ENCODE measurements around the gene TMEM43.

GRCh38 chr3:14118400-14119381, 6.2 kb upstream of the TMEM43 start:
- TF ChIP-seq EZH2phosphoT487 (IDR thresholded peaks at IDR 0.05; ENCODE audit: borderline replicate concordance, low read length), result no peak
- TF ChIP-seq CTCF (IDR thresholded peaks at IDR 0.05; ENCODE audit: low read depth, low read length, poor library complexity, severe bottlenecking), result no peak

All from DOHH2 (cell line).